Measurements from ENCODE around the gene SAPCD2.

SAPCD2 gene

DNA sequence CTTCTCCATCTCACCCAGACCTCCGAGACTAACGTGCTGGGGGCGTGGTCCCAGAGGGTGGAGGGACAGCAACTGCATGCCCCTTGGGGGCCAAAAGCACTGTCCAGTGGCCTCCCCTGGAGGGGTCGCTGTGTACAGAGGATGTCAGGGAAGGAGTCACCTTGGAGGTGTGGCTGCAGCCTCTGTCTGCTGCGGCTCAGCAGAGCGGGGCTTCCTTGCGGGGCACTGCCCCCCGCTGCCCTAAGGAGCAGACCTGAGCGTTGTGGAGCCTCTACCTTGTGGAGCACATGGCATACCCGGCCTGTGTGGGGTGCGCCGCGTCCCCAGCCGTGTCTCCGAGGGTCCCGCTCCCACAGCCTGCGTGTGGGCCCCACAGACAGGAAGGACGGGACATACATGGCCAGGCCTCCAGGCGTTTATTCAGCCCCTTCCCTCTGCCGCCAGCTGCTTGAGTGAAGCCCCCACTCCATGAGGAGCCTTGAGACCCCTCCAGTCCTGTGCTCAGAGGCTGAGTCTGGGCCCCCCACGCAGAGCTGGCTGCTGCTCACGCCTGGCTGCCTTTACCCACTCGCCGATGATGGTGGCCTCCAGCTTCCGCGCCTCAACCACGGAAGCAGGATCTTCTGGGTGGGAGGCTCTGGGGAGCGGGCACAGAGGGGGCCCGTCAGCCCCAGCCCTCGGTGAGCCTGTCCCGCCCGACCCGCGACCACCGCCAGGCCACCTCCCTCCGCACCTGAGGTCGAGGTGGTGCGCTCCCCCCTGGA, 40.0 kb upstream of the SAPCD2 start:
- TF ChIP-seq GATA3 (IDR thresholded peaks at IDR 0.05; ENCODE audit: low read depth, low read length): no peak
- TF ChIP-seq GATA2 (IDR thresholded peaks at IDR 0.05; ENCODE audit: low read depth, low read length): no peak

DNA sequence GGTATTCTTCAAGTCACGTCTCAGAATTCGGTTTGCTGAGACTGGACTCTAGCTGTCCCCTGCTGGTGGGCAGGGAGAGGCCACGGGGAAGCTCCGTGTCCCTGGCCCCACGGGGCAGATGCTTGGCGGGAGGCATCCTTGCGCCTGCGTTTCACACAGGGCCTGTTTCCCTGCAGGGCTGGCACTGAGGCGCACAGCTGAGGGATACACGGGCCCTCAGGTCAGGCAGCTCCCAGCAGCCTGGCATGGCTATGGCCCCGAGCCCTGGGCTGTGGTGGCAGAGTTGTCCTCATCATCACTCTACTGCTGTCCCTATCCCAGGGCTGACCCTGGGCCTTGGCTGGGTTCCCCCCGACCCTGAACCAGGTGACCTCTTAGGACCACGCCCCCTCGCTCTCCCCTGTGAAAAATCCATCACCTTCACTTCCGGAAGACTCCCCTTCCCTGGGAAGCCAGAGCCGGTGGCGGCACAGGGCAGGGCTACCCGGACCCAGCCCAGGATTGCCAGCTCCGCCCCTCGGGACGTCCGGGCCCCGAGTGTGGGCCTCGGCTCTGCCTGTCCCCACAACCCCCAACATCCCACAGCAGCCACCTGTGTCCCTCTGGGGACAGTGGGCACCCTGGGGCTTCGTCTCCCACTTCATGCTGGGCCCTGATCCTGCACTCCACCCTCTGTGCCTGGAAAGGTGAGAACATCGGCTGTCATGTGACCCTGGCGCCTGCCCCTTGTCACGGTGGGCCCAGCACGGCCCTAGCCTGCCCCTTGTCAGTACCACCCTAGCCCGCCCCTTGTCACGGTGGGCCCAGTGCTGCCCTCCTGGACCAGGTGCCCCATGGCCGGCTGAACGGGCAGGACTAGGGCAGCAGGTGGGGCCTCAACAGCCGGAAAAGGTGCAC, 39.1 kb upstream of the SAPCD2 start:
- no peak for TF ChIP-seq GATA3 (IDR thresholded peaks at IDR 0.05; ENCODE audit: low read depth, low read length)
- TF ChIP-seq GATA2 (IDR thresholded peaks at IDR 0.05; ENCODE audit: low read depth, low read length): no peak

DNA sequence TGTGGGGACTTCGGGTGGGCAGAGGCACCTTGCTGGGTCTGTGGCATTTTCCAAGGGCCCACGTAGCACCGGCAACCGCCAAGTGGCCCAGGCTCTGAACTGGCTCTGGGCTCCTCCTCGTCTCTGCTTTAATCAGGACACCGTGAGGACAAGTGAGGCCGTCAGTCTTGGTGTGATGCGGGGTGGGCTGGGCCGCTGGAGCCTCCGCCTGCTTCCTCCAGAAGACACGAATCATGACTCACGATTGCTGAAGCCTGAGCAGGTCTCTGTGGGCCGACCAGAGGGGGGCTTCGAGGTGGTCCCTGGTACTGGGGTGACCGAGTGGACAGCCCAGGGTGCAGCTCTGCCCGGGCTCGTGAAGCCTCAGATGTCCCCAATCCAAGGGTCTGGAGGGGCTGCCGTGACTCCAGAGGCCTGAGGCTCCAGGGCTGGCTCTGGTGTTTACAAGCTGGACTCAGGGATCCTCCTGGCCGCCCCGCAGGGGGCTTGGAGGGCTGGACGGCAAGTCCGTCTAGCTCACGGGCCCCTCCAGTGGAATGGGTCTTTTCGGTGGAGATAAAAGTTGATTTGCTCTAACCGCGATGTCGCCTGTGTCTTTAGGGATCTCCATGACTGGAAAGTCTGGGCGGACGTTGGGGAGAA, 38.4 kb upstream of the SAPCD2 start:
- TF ChIP-seq GATA3 (IDR thresholded peaks at IDR 0.05; ENCODE audit: low read depth, low read length): no peak

DNA sequence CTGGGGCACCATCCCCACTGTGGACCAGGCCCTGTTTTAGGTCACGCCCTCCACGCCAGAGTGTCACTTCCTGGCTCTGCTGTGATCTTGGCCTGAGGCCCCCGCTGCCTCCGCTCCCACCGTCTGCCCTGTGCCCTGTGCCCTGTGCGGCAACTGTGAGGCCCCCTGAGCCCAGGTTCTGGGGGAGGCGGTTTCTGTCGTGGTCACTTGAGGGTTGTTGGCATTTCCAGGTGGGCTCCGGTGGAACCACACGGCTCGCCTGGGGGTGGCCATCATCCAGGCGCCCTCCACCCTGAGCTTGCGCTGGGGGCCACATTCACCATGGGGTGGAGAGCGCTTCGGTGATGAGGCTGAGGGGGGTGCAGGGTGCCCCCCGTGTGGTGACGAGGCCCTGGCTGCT, 37.6 kb upstream of the SAPCD2 start:
- TF ChIP-seq GATA3 (IDR thresholded peaks at IDR 0.05; ENCODE audit: low read depth, low read length) (no peak), GATA2 (IDR thresholded peaks at IDR 0.05; ENCODE audit: low read depth, low read length) (no peak)

DNA sequence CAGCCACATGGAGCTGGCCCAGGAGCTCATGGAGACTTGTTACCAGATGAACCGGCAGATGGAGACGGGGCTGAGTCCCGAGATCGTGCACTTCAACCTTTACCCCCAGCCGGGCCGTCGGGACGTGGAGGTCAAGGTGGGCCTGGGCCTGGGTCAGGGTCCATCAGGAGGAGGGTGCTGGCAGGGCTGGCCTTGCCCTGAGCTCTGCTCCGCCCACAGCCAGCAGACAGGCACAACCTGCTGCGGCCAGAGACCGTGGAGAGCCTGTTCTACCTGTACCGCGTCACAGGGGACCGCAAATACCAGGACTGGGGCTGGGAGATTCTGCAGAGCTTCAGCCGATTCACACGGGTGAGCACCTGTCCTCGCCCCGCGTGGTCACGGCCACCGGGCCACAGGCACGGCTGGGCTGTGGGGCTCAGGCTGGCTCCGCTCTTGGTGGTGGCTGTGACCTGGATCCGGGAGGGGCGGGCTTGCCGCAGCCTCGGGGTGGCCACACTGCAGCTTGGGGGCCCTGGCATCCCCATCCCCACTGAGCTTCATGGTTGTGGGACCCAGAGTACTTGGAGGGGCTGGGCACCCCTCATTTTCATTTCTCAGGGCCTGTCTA, 37.1 kb upstream of the SAPCD2 start:
- TF ChIP-seq GATA2 (IDR thresholded peaks at IDR 0.05; ENCODE audit: low read depth, low read length) (no peak), GATA3 (IDR thresholded peaks at IDR 0.05; ENCODE audit: low read depth, low read length) (no peak)

DNA sequence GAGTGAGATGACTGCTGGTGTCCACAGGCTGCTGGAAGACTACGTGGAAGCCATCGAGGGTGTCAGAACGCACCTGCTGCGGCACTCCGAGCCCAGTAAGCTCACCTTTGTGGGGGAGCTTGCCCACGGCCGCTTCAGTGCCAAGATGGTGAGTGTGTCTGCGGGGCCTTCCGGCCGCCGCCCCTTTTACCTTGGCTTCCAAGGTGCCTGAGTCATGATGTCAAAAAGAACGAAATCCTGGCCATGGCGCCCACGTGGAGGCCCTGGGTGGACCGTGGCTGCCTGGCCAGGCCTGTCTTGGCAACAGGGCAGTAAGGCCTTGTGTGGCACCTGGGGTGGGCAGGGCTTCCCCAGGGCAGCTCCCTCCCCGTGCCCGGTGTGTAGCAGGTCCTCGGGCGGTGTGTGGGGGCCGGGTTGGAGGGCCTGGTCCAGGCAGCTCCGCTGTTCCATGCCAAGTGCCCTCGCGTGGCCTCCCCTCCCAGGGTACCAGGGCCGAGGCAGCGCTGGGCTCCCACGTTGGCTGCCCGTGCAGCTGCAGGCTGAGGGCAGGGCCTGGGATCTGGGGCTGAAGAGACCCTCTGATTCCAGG, 36.4 kb upstream of the SAPCD2 start:
- TF ChIP-seq GATA3 (IDR thresholded peaks at IDR 0.05; ENCODE audit: low read depth, low read length) (no peak), GATA2 (IDR thresholded peaks at IDR 0.05; ENCODE audit: low read depth, low read length) (no peak)

DNA sequence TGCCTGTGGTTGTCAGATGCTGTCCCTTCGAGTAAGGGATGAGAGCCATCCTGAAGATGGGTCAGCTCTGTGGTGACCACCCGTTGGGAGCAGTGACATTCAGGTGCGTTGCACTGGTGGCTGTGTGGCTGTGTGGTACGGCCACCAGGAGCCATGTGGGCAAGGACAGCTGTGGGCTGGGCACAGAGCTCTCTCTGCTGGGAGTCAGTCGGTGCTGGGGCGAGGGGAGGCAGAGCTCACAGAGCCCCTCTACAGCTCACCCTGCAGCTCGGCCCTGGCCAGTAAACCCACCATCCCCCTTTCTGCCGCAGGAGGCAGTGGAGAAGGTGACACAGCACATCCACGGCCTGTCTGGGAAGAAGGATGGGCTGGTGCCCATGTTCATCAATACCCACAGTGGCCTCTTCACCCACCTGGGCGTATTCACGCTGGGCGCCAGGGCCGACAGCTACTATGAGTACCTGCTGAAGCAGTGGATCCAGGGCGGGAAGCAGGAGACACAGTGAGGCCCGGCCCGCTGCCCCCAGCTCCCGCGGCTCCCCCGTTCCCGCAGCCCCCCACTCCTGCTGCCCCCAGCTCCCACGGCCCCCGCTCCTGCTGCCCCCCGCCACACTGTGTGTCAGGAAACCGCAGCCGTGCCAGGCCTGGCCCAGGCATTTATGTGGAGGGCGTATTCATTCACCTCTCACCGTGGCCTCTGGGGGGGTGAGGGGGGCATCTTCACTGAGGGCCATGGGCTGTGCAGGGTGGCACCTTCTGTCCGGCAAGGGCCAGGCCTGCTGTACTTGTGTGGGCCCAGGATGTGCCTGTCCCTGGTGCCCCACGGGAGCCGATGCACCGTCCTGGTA, 35.7 kb upstream of the SAPCD2 start:
- TF ChIP-seq GATA2 (IDR thresholded peaks at IDR 0.05; ENCODE audit: low read depth, low read length) (no peak), GATA3 (IDR thresholded peaks at IDR 0.05; ENCODE audit: low read depth, low read length) (no peak)

DNA sequence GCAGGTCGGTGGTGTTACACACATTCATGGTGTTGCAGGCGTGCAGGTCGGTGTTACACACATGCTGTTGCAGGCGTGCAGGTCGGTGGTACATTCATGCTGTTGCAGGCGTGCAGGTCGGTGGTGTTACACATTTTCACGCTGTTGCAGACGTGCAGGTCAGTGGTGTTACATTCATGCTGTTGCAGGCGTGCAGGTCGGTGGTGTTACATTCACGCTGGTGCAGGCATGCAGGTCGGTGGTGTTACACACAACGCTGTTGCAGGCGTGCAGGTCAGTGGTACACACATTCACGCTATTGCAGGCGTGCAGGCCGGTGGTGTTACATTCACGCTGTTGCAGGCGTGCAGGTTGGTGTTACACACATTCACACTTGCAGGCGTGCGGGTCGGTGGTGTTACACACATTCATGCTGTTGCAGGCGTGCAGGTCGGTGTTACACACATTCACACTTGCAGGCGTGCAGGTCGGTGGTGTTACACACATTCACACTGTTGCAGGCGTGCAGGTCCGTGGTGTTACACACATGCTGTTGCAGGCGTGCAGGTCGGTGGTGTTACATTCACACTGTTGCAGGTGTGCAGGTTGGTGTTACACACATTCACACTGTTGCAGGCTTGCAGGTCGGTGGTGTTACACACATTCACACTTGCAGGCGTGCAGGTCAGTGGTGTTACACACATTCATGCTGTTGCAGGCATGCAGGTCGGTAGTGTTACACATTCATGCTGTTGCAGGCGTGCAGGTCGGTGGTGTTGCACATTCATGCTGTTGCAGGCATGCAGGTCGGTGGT, 33.0 kb upstream of the SAPCD2 start:
- TF ChIP-seq GATA2 (IDR thresholded peaks at IDR 0.05; ENCODE audit: low read depth, low read length) (no peak), GATA3 (IDR thresholded peaks at IDR 0.05; ENCODE audit: low read depth, low read length) (no peak)

DNA sequence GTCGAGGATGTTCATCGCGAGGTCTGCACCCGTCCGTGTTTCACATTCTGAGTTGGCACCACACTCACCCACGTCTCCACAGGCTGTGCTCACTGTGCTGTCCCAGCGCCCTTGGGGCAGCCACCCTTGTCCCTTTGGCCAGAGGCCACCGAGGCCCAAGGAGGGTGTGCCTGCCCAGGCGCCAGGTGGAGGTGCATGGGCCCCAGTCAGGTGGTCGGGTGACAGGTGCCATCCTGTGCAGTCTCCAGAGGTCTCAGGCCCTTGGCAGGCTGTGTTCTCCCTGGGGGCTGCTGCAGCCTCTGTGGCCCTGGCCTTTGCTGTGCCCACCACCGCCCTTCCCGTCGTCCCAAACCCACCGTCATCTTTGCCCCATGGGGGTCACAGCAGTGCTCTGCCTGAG, 28.9 kb upstream of the SAPCD2 start:
- TF ChIP-seq GATA3 (IDR thresholded peaks at IDR 0.05; ENCODE audit: low read depth, low read length) (no peak), GATA2 (IDR thresholded peaks at IDR 0.05; ENCODE audit: low read depth, low read length) (no peak)

DNA sequence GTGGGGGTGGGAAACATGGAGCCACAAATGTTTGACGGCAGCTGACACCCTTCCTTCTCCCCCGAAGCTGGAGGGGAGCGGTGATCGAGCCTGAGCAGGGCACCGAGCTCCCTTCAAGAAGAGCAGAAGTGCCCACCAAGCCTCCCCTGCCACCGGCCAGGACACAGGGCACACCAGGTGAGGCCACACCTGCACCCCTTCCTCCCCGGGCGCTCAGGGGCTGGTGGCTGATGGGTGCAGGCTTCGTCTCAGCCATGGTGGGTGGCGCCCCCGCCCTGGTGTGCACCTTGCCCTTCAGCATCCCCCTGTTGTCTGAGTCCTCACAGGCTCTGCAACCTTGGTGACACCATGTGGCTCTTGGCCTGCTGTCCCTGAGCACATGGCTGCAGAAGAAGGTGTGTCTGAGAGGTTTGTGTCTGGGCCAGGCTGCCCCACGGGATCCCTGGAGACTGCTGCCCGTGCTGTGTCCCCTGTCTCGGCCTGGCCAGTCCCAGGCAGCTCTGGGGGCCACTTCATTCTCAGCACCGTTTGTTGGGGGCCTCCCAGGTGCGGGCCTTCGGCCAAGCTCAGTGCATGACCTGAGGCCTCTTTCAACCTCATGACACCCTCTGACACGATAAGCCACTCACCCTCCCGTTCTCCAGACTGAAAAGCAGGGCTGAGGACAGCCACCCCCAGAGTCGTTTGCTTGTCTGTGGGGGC, 27.6 kb upstream of the SAPCD2 start:
- TF ChIP-seq GATA2 (IDR thresholded peaks at IDR 0.05; ENCODE audit: low read depth, low read length) (no peak), GATA3 (IDR thresholded peaks at IDR 0.05; ENCODE audit: low read depth, low read length) (no peak)

DNA sequence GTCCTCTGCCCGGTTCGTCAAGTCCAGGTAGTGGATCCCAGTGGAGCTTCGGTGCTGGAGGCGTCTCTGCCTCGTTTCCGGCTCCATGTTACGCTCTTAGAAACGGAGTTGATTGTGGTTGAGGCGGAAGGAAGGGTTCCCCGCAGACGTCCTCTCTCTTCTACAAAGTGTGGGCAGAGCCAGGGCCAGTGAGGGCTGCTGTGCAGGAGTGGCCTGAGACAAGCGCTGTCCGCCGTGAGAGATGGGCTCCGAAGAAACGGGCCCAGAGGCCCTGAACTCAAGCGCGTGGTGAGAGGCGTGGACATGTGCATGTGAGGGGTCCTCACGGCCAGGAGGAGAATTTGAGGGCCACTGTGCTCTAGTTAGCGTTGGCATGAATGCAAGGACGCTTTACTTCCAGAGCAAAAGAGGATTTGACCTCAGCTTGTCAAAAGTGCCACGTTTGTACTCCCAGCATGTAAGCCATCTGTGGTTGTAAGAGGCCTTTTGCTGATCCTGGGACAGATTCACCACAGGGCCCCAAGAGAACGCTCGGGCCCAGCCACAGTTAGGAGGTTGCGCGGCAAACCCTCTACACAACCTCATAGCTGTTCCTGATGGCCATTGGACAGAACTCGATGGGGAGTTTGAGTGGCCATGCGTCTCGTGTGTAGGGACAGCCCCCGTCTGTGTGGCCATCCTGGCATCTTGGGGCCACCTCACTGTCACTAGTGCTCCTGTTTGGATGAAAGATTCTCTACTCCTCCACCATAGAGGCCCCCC, 26.6 kb upstream of the SAPCD2 start:
- TF ChIP-seq GATA3 (IDR thresholded peaks at IDR 0.05; ENCODE audit: low read depth, low read length) (no peak), GATA2 (IDR thresholded peaks at IDR 0.05; ENCODE audit: low read depth, low read length) (no peak)
